Osteocyte (in vitro differentiated cells): ENCODE results near the gene ROR1. TPM values are rescaled to one million over a fixed set of nuclear protein-coding genes. Genes with fewer than 3 reads are reported as not detected.

ENCODE experiments used
- DNase-seq: peaks from one replicate; pipeline ENCODE4 v3.0.0; 2021; ENCODE audit warnings: mixed read lengths; ENCODE audit not compliant: unreplicated experiment; ENCODE audit errors: extremely low spot score
- H3K27ac Mint-ChIP-seq: one replicate; pipeline ENCODE4 v1.8.0; 2021; ENCODE audit warnings: mild to moderate bottlenecking, mixed read lengths; ENCODE audit not compliant: unreplicated experiment
- H3K27me3 Mint-ChIP-seq: one replicate; pipeline ENCODE4 v1.8.0; 2021; ENCODE audit warnings: mixed read lengths; ENCODE audit not compliant: unreplicated experiment
- H3K36me3 Mint-ChIP-seq: one replicate; pipeline ENCODE4 v1.8.0; 2021; ENCODE audit warnings: mixed read lengths; ENCODE audit not compliant: unreplicated experiment
- H3K4me1 Mint-ChIP-seq: one replicate; pipeline ENCODE4 v1.8.0; 2021; ENCODE audit warnings: mixed read lengths; ENCODE audit not compliant: unreplicated experiment
- H3K4me3 Mint-ChIP-seq: one replicate; pipeline ENCODE4 v1.8.0; 2021; ENCODE audit warnings: mild to moderate bottlenecking, moderate library complexity, mixed read lengths; ENCODE audit not compliant: unreplicated experiment
- H3K9me3 Mint-ChIP-seq: one replicate; pipeline ENCODE4 v1.8.0; 2021; ENCODE audit warnings: mixed read lengths; ENCODE audit not compliant: unreplicated experiment
- CTCF ChIP-seq: fragments of 200-600 bp; sonication (generic); IDR thresholded peaks from 2 replicates; pipeline ENCODE4 v1.5.0; 2021; ENCODE audit warnings: antibody characterized with exemption, mild to moderate bottlenecking, moderate library complexity
- total RNA-seq: library from RNA; stranded (reverse); gene quantifications from 2 replicates; pipeline ENCODE4 v1.2.1, GENCODE V29; 2021

ROR1 gene
- total RNA-seq, 1 donor from 2014 or later = 20.6 TPM

DNA sequence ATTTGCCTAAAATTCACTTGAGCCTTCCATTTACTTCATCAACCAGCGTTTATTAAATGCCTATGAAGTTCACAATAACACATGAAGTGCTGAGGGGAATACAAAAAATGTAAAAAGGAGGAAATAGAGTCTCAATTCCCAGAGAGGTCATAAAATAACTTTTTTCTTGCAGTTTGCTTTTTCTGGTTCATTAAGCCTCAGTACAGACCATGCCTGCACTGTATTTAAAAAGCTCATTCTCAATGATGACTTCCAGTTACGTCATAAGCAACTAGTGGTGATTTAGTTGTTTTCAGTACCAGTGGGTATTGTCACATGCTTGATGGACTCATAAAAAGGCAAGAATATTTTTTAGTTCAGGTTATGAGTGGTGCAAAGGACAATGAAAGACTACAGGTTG is 269.5 kb downstream of the ROR1 start:
- no peak for DNase-seq
- Mint-ChIP-seq H3K36me3 (no peaks in the 10 kb centered on the region), H3K27ac (peak overlapping the region; percentile 89), H3K9me3 (no peaks in the 10 kb centered on the region), H3K4me3 (no peak overlapping the region), H3K27me3 (no peaks in the 10 kb centered on the region), H3K4me1 (peaks cover 59% of the 10 kb centered on the region)
- no peak for TF ChIP-seq CTCF

DNA sequence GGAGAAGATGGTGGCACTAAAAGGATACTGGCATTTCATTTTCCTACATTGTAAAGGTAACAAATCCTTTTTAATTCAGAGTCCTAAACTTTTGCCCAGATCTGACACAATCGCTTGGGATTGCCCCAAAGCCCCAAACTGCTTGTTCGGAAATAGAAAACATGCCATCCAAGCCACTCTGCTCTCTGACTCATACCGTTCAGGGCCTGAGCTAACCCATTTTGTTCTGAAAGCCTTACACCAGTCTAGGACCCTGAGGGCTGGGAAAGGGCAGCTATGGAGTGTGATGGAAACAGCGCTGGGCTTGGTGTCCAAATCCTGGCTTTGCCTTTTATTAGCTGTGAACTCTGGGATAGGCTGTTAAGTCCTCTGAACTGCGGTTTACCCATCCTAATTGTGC is 270.2 kb downstream of the ROR1 start:
- Mint-ChIP-seq H3K36me3 (no peaks in the 10 kb centered on the region), H3K27ac (peak overlapping the region; percentile 89), H3K27me3 (no peaks in the 10 kb centered on the region), H3K4me3 (no peak overlapping the region), H3K4me1 (peaks cover 52% of the 10 kb centered on the region), H3K9me3 (no peaks in the 10 kb centered on the region)
- no peak for TF ChIP-seq CTCF
- DNase-seq = no peak

DNA sequence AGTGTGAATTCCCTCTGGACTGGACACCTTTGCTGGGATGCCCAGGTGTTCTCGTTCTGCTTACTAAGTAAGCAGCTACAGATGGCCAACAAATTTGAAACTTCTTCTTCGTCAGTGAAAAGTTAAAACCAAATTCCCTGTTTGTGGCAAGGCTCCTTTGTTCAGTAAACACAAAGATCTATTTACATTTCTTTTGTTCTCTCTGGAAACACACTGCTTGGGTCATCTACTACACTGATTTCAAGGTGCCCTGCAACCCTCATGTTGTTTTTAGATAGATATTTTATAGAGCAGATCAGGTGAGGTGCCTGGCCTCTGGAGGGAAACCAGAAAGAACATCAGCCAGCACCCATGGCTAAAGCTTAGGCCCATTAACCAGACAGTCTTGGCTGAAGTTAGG is 272.4 kb downstream of the ROR1 start:
- TF ChIP-seq CTCF = no peak
- DNase-seq = no peak
- peaks cover 5% of the 10 kb centered on the region for H3K36me3 Mint-ChIP-seq
- H3K4me1 Mint-ChIP-seq = peaks cover 33% of the 10 kb centered on the region
- H3K9me3 Mint-ChIP-seq = no peaks in the 10 kb centered on the region
- no peak overlapping the region for H3K27ac Mint-ChIP-seq
- no peaks in the 10 kb centered on the region for H3K27me3 Mint-ChIP-seq
- no peak overlapping the region for H3K4me3 Mint-ChIP-seq

DNA sequence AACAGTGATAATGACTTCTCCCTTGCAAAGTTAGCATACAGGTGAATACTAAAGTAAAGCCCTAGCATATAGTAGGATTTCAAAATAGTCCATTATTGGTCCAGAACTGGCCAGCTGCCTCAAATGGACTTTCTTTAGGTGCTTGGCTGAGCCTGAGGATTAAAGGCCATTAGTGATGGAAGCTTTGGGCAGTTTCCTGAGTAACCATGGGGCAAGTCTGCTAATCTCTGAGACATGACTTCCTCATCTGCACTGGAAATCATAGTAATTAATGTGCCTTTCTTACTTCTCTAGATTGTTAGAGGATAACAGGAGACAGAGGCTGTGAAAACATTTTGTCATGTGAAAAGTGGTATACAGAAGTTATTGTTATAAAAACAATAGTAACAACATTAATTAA is 273.1 kb downstream of the ROR1 start:
- DNase-seq = no peak
- H3K27me3 Mint-ChIP-seq = no peaks in the 10 kb centered on the region
- peaks cover 30% of the 10 kb centered on the region for H3K4me1 Mint-ChIP-seq
- no peaks in the 10 kb centered on the region for H3K9me3 Mint-ChIP-seq
- no peak for TF ChIP-seq CTCF
- H3K27ac Mint-ChIP-seq = no peak overlapping the region
- H3K4me3 Mint-ChIP-seq = no peak overlapping the region
- peaks cover 5% of the 10 kb centered on the region for H3K36me3 Mint-ChIP-seq

GRCh38 chr1:64047549-64047996 is 273.8 kb downstream of the ROR1 start:
- H3K4me3 Mint-ChIP-seq = no peak overlapping the region
- no peak for TF ChIP-seq CTCF
- no peaks in the 10 kb centered on the region for H3K9me3 Mint-ChIP-seq
- no peak for DNase-seq
- peaks cover 29% of the 10 kb centered on the region for H3K4me1 Mint-ChIP-seq
- H3K27ac Mint-ChIP-seq = no peak overlapping the region
- H3K36me3 Mint-ChIP-seq = peaks cover 5% of the 10 kb centered on the region
- H3K27me3 Mint-ChIP-seq = no peaks in the 10 kb centered on the region
